ENCODE measurements around the gene PRSS23.

PRSS23 gene

DNA sequence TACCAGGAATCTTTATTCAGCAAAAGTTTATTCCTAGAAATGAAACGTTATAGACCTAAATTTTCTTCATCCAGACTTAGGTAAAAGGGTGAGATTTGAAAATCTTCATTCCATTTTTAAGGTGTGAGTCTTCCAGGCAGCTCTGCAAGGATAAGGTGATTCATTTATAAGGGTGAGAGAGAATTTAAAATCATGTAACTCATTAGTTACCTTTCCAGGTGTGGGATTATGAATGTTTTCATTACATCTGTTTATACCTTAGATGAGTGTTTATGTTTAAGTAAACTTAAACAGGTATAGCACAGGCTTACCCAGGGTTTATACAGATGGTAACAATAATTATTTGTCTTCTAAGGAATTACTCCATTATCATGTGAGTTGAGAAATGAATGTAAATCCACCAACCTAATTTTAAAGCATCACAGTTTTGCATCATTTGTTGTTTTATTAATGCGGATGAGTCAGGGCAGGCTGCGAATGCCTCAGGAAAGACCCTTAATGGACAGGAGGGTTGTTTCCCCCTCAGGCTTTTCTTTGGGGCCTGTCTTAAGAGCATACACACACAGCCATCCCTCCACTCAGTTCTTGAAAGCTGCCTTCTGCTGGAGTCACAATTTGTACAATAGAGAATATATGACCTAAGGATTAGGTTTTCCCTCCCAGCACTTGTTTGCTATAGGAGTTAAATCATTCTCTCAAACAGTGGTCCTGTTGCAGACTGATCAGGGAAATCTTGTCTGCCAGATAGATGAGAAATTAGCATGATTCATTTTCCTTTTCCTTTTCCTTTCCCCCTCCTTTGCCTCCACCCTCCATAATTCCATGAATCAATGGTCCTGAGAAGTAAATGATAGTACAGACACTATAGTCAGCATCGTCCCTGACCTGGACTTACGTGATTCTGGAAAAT, 3.0 kb downstream of the PRSS23 start:
- no peak for TF ChIP-seq CTCF (IDR thresholded peaks at IDR 0.05; ENCODE audit: insufficient read depth, low read length, missing control alignments)
- POLR2A ChIA-PET: interaction anchor here (0.7 to 1.5 kb wide), 3 partner anchors 12 to 62 kb away, joined by 3 to 6 read pairs (median 3); no protein-coding TSS in a partner anchor
- no peak for DNase-seq (ENCODE audit: low read depth, low spot score)
- H3K4me3 ChIP-seq (ENCODE audit: low read depth, low read length): peak overlapping the region; percentile 82
- CTCF ChIA-PET: interaction anchor here (0.8 to 4.6 kb wide), 13 partner anchors 9 to 353 kb away, joined by 3 to 29 read pairs (median 4); no protein-coding TSS in a partner anchor

DNA sequence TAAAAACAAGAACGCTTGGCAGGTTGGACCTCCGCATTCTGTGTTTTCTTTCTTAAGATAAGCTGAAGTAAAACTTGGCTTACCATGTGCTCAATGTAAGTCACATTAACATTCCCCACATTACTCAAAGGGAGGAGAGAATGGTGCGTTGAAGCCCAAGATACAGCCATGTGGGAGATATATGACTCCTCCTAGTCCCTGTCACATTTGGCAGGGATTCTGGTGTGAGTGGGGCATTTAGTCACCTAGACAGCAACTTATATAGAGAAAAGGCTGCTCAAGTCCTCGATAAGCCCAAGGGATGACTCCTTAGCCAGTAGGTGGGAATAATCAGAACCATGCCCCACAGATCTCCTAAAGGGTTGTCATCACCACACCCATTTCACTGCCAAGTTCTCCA, 4.6 kb downstream of the PRSS23 start:
- no peak for TF ChIP-seq CTCF (IDR thresholded peaks at IDR 0.05; ENCODE audit: insufficient read depth, low read length, missing control alignments)
- H3K4me3 ChIP-seq (ENCODE audit: low read depth, low read length): no peak overlapping the region
- no peak for DNase-seq (ENCODE audit: low read depth, low spot score)
- POLR2A ChIA-PET: interaction anchor here (1.1 to 1.5 kb wide), 3 partner anchors 10 to 58 kb away, joined by 3 to 11 read pairs (median 6); no protein-coding TSS in a partner anchor
- CTCF ChIA-PET: interaction anchor here (1.0 to 4.6 kb wide), 9 partner anchors 20 to 444 kb away, joined by 3 to 29 read pairs (median 4); no protein-coding TSS in a partner anchor

DNA sequence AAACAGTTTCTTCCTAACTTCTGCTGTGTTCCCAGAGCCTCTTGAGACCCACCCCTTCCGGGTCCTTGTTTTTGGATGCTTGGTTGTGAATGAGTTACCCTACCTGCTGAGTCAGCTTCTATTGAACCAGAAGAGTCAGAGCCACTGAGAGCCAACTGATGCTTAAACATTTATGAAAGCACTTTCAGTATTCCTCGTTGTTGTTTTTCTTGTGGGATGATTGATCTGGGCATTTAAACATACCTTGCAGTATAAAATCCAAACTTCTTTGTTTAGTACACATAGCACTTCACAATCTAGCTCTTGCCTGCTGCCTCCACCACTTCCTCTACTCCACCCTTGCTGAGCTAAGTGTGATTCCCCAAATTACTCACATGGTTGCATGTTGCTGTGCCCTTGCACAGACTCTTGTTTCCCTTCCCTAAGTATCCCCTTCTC, 5.5 kb downstream of the PRSS23 start:
- POLR2A ChIA-PET: interaction anchor here (1.1 to 1.4 kb wide), 4 partner anchors 9 to 321 kb away, joined by 3 to 11 read pairs (median 3); no protein-coding TSS in a partner anchor

GRCh38 chr11:86806903-86807302, 6.6 kb downstream of the PRSS23 start:
- ChIA-PET CTCF (interaction anchor here (0.8 to 4.6 kb wide), 3 partner anchors 57 to 350 kb away, joined by 3 to 29 read pairs (median 9); no protein-coding TSS in a partner anchor), POLR2A (interaction anchor here (0.6 to 1.1 kb wide), 2 partner anchors 111 to 322 kb away, joined by 3 read pairs; no protein-coding TSS in a partner anchor)
- no peak for TF ChIP-seq CTCF (IDR thresholded peaks at IDR 0.05; ENCODE audit: insufficient read depth, low read length, missing control alignments)
- H3K4me3 ChIP-seq (ENCODE audit: low read depth, low read length): no peak overlapping the region
- DNase-seq (ENCODE audit: low read depth, low spot score): no peak

More for the DNA sequence above, 5.5 kb downstream of the PRSS23 start:
- H3K4me3 ChIP-seq (ENCODE audit: low read depth, low read length): no peak overlapping the region
- no peak for DNase-seq (ENCODE audit: low read depth, low spot score)
- TF ChIP-seq CTCF (IDR thresholded peaks at IDR 0.05; ENCODE audit: insufficient read depth, low read length, missing control alignments): no peak
- CTCF ChIA-PET: interaction anchor here (0.9 to 4.6 kb wide), 6 partner anchors 63 to 349 kb away, joined by 3 to 29 read pairs (median 5); no protein-coding TSS in a partner anchor

GRCh38 chr11:86807360-86807759, 7.0 kb downstream of the PRSS23 start:
- ChIA-PET POLR2A (interaction anchor here (0.6 to 1.1 kb wide), 2 partner anchors 112 to 323 kb away, joined by 3 read pairs; no protein-coding TSS in a partner anchor), CTCF (interaction anchor here (2.4 to 4.6 kb wide), 2 partner anchors 199 to 351 kb away, joined by 9 to 29 read pairs; no protein-coding TSS in a partner anchor)
- no peak for DNase-seq (ENCODE audit: low read depth, low spot score)
- no peak overlapping the region for H3K4me3 ChIP-seq (ENCODE audit: low read depth, low read length)
- no peak for TF ChIP-seq CTCF (IDR thresholded peaks at IDR 0.05; ENCODE audit: insufficient read depth, low read length, missing control alignments)

Measured in AG04449 (cell line).